IMR-90 (cell line): ENCODE data around the gene PHACTR3. TPM values are rescaled to one million over a fixed set of nuclear protein-coding genes. Genes with fewer than 3 reads are reported as not detected.

Source experiments
- ATAC-seq: fragments of 200-7000 bp; cut with Tn5 transposase; 2 replicates; pipeline ENCODE4 v1.9.1; 2020; ENCODE audit warnings: low read depth, mild to moderate bottlenecking, moderate library complexity
- BruUV-seq: library from RNA; stranded (reverse); fragments of 400-500 nt; replicated peaks from 2 replicates; lab custom pipeline; 2021; lab: Mats Ljungman, UMichigan
- CTCF ChIA-PET: fragments of 300-600 bp; formaldehyde crosslinking; extraction: SDS; loops from one replicate; lab custom pipeline; 2021; ENCODE audit warnings: antibody characterized with exemption; lab: Yijun Ruan, JAX
- POLR2A ChIA-PET: fragments of 300-600 bp; sonication (Branson Sonifier 250); formaldehyde crosslinking; loops from one replicate; lab custom pipeline; 2022; ENCODE audit warnings: antibody characterized with exemption; ENCODE audit not compliant: unreplicated experiment; lab: Charles Lee
- DNase-seq: peaks from one replicate; pipeline ENCODE4 v3.0.0; 2013
- H2AFZ ChIP-seq: replicated peaks from 2 replicates; pipeline ENCODE3; 2013; ENCODE audit warnings: low read length, mild to moderate bottlenecking; ENCODE audit not compliant: poor library complexity
- H2AK5ac ChIP-seq: 2 replicates; pipeline ENCODE4 v1.6.1; 2013; ENCODE audit warnings: low read depth, low read length, inconsistent platforms
- H2AK9ac ChIP-seq: replicated peaks from 2 replicates; pipeline ENCODE3; 2013; ENCODE audit warnings: mild to moderate bottlenecking, low read depth, low read length, moderate library complexity; ENCODE audit not compliant: poor library complexity
- H2BK120ac ChIP-seq: 2 replicates; pipeline ENCODE4 v1.6.1; 2013; ENCODE audit warnings: low read depth, low read length, inconsistent platforms
- H2BK15ac ChIP-seq: 3 replicates; pipeline ENCODE4 v1.6.1; 2013; ENCODE audit warnings: low read depth, low read length, inconsistent platforms
- H2BK20ac ChIP-seq: 2 replicates; pipeline ENCODE4 v1.6.1; 2013; ENCODE audit warnings: low read depth, mild to moderate bottlenecking, inconsistent platforms, low read length, moderate library complexity
- H2BK5ac ChIP-seq: 2 replicates; pipeline ENCODE4 v1.6.1; 2013; ENCODE audit warnings: mild to moderate bottlenecking, low read depth, low read length, inconsistent platforms; ENCODE audit not compliant: poor library complexity, severe bottlenecking
- H3K14ac ChIP-seq: replicated peaks from 2 replicates; pipeline ENCODE4 v1.6.1; 2013; ENCODE audit warnings: low read depth, low read length, inconsistent platforms
- H3K18ac ChIP-seq: 2 replicates; pipeline ENCODE4 v1.6.1; 2013; ENCODE audit warnings: low read depth, low read length, control low read depth
- H3K23ac ChIP-seq: 2 replicates; pipeline ENCODE4 v1.6.1; 2013; ENCODE audit warnings: low read depth, low read length, inconsistent platforms
- H3K27ac ChIP-seq: 2 replicates; pipeline ENCODE4 v1.5.1; 2013; ENCODE audit warnings: mild to moderate bottlenecking, control low read depth, low read length; ENCODE audit not compliant: insufficient read depth
- H3K27me3 ChIP-seq: 2 replicates; pipeline ENCODE4 v1.6.1; 2013; ENCODE audit warnings: low read length; ENCODE audit not compliant: control insufficient read depth, insufficient read depth
- H3K36me3 ChIP-seq: 2 replicates; pipeline ENCODE4 v1.6.1; 2013; ENCODE audit warnings: low read length, mixed read lengths; ENCODE audit not compliant: control insufficient read depth, insufficient read depth
- H3K4ac ChIP-seq: 2 replicates; pipeline ENCODE4 v1.6.1; 2013; ENCODE audit warnings: low read depth, low read length, inconsistent platforms
- H3K4me1 ChIP-seq: 2 replicates; pipeline ENCODE4 v1.6.1; 2013; ENCODE audit warnings: low read length, mixed read lengths; ENCODE audit not compliant: control insufficient read depth, insufficient read depth
- H3K4me2 ChIP-seq: 2 replicates; pipeline ENCODE4 v1.6.1; 2013; ENCODE audit warnings: low read depth, mild to moderate bottlenecking, control low read depth, low read length, moderate library complexity
- H3K4me3 ChIP-seq: 2 replicates; pipeline ENCODE4 v1.5.1; 2013; ENCODE audit warnings: low read depth, mild to moderate bottlenecking, control low read depth, low read length, moderate library complexity; ENCODE audit not compliant: insufficient read depth
- H3K56ac ChIP-seq: 2 replicates; pipeline ENCODE4 v1.6.1; 2013; ENCODE audit warnings: low read length, inconsistent platforms; ENCODE audit not compliant: insufficient read depth; ENCODE audit errors: extremely low read depth
- H3K79me1 ChIP-seq, 2 experiments: 2 replicates each; pipeline ENCODE4 v1.6.1; 2013; ENCODE audit warnings: low read length in 2 of 2, inconsistent platforms in 1 of 2, low read depth in 1 of 2
- H3K9ac ChIP-seq: 2 replicates; pipeline ENCODE4 v1.6.1; 2013; ENCODE audit warnings: low read depth, low read length, control low read depth
- H3K9me1 ChIP-seq: 2 replicates; pipeline ENCODE4 v1.6.1; 2013; ENCODE audit warnings: low read length, inconsistent platforms; ENCODE audit not compliant: insufficient read depth
- H3K9me3 ChIP-seq: 2 replicates; pipeline ENCODE4 v1.6.1; 2013; ENCODE audit warnings: low read length; ENCODE audit not compliant: control insufficient read depth, insufficient read depth
- H4K20me1 ChIP-seq: 2 replicates; pipeline ENCODE4 v1.6.1; 2013; ENCODE audit warnings: low read length, inconsistent platforms; ENCODE audit not compliant: insufficient read depth
- H4K5ac ChIP-seq: 2 replicates; pipeline ENCODE4 v1.6.1; 2013; ENCODE audit warnings: mild to moderate bottlenecking, low read depth, low read length, control low read depth
- H4K8ac ChIP-seq, 2 experiments: 2 replicates each; pipeline ENCODE4 v1.6.1; 2013; ENCODE audit warnings: low read depth in 2 of 2, low read length in 2 of 2, control low read depth in 1 of 2, inconsistent platforms in 1 of 2
- H4K91ac ChIP-seq: 2 replicates; pipeline ENCODE4 v1.6.1; 2013; ENCODE audit warnings: low read depth, low read length, inconsistent platforms; ENCODE audit not compliant: insufficient read depth
- CHD1 ChIP-seq: IDR thresholded peaks from 2 replicates; pipeline ENCODE4 v1.6.1; 2012; ENCODE audit warnings: low read depth, low read length, improper control_type of control experiment
- MAFK ChIP-seq: IDR thresholded peaks from 2 replicates; pipeline ENCODE4 v1.6.1; 2012; ENCODE audit warnings: low read depth, low read length, improper control_type of control experiment
- MAZ ChIP-seq: IDR thresholded peaks from 2 replicates; pipeline ENCODE4 v1.6.1; 2012; ENCODE audit warnings: low read depth, mild to moderate bottlenecking, low read length, improper control_type of control experiment, moderate library complexity, borderline replicate concordance
- MXI1 ChIP-seq: IDR thresholded peaks from 2 replicates; pipeline ENCODE4 v1.6.1; 2012; ENCODE audit warnings: low read depth, mild to moderate bottlenecking, low read length, moderate library complexity, borderline replicate concordance
- POLR2A ChIP-seq: IDR thresholded peaks from 2 replicates; pipeline ENCODE4 v1.6.1; 2012; ENCODE audit warnings: mild to moderate bottlenecking, low read depth, low read length
- RAD21 ChIP-seq: IDR thresholded peaks from 2 replicates; pipeline ENCODE4 v1.6.1; 2012; ENCODE audit warnings: low read length, improper control_type of control experiment
- SMC3 ChIP-seq: fragments of 150-350 bp; IDR thresholded peaks from 2 replicates; pipeline ENCODE4 v1.6.1; 2016; ENCODE audit warnings: low read depth, mild to moderate bottlenecking, antibody characterized with exemption, low read length, moderate library complexity
- USF2 ChIP-seq: fragments of 150-350 bp; IDR thresholded peaks from 2 replicates; pipeline ENCODE4 v1.6.1; 2017; ENCODE audit warnings: mild to moderate bottlenecking, antibody characterized with exemption, low read length, low read depth
- WGBS, 2 experiments: methylation state at CpG; one replicate each; pipeline versions ENCODE4 v1.1.5 to v1.1.7; 2013; ENCODE audit warnings: missing lambda C conversion rate in 2 of 2; ENCODE audit not compliant: insufficient read length in 1 of 2; ENCODE audit errors: extremely low coverage in 2 of 2; 5-methylcytosine and 5-hydroxymethylcytosine counted together
- dilution Hi-C: fragments of 300-500 bp; cut with HindIII; formaldehyde crosslinking; loops from one replicate; pipeline ENCODE4 v1.14.3; 2018; ENCODE audit warnings: low sequenced_read_pairs; ENCODE audit not compliant: unreplicated experiment
- in situ Hi-C: fragments of 300-500 bp; cut with MboI; formaldehyde crosslinking; loops from 3 replicates; pipeline ENCODE4 v1.14.3; 2019; ENCODE audit warnings: low sequenced_read_pairs, inconsistent platforms, mixed read lengths
- intact Hi-C: fragments of 100-400 bp; cut with micrococcal nuclease; formaldehyde crosslinking; loops from 2 replicates; pipeline ENCODE4 v1.10.0; 2022
- polyA plus RNA-seq, 3 experiments: library from polyadenylated mRNA; depleted of rRNA; stranded (reverse); fragments of >200 nt; gene quantifications; 2 replicates each; pipeline ENCODE4 v1.2.3, GENCODE V29; 2012; ENCODE audit warnings: low replicate concordance in 1 of 3
- total RNA-seq: library from RNA; depleted of rRNA; stranded (reverse); fragments of >200 nt; gene quantifications from 2 replicates; pipeline ENCODE4 v1.2.3, GENCODE V29; 2012
- TF ChIP-seq, protein P1 (sequence below): fragments of 150-350 bp; IDR thresholded peaks from 2 replicates; pipeline ENCODE4 v1.6.1; 2016; ENCODE audit warnings: low read depth, mild to moderate bottlenecking, low read length, moderate library complexity, borderline replicate concordance

The PHACTR3 gene
- total and polyA plus RNA-seq, 2 of the 4 experiments (the other 2 are of a cell fraction): not detected

DNA sequence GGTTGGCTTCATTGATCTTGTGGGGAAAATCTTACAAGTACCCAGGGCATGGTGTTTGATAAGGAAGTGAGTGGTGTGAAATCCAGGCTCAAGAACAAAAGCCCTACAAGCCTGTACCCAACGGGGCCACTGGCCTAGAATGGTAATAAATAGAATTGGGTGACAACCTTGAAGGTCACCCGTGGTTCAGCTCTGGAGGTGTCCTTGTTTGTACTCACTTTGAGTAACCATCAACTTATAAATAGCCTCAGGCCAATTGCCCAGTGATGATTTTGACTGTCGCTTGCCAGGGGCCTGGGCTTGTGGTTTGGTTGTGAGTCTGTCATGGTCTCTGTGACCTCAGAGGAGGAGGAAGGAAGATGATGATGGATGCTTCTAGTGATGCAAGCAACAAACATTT, 87.8 kb downstream of the PHACTR3 start:
- BruUV-seq: no TSS peak
- H2BK120ac ChIP-seq: no peak overlapping the region
- H3K4me1 ChIP-seq: no peaks in the 10 kb centered on the region
- intact Hi-C loops: no loop called here
- H3K27me3 ChIP-seq: no peaks in the 10 kb centered on the region
- no peak overlapping the region for H2AFZ ChIP-seq
- no peaks in the 10 kb centered on the region for H3K9me1 ChIP-seq
- H3K14ac ChIP-seq: no peak overlapping the region
- no peak overlapping the region for H3K18ac ChIP-seq
- no peak overlapping the region for H3K23ac ChIP-seq
- H4K5ac ChIP-seq: no peak overlapping the region
- no peaks in the 10 kb centered on the region for H3K79me1 ChIP-seq
- ATAC-seq (no peak), DNase-seq (no peak)
- no peak overlapping the region for H4K91ac ChIP-seq
- H4K8ac ChIP-seq: no peak overlapping the region
- no peak overlapping the region for H3K4ac ChIP-seq
- in situ Hi-C loops: no loop called here
- H2BK20ac ChIP-seq: no peak overlapping the region
- no peaks in the 10 kb centered on the region for H4K20me1 ChIP-seq
- no peak overlapping the region for H2BK15ac ChIP-seq
- H3K4me3 ChIP-seq: no peak overlapping the region
- H3K9me3 ChIP-seq: peaks cover 27% of the 10 kb centered on the region
- no peak overlapping the region for H3K27ac ChIP-seq
- H3K56ac ChIP-seq: no peak overlapping the region
- ChIA-PET CTCF (no interaction called here), POLR2A (no interaction called here)
- no CpG with 5 or more reads among the region's 3 CpGs for WGBS, 2 experiments
- no peak for TF ChIP-seq MAZ
- no peak for TF ChIP-seq CHD1
- no peak for TF ChIP-seq MAFK
- TF ChIP-seq, protein P1, sequence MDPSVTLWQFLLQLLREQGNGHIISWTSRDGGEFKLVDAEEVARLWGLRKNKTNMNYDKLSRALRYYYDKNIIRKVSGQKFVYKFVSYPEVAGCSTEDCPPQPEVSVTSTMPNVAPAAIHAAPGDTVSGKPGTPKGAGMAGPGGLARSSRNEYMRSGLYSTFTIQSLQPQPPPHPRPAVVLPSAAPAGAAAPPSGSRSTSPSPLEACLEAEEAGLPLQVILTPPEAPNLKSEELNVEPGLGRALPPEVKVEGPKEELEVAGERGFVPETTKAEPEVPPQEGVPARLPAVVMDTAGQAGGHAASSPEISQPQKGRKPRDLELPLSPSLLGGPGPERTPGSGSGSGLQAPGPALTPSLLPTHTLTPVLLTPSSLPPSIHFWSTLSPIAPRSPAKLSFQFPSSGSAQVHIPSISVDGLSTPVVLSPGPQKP: no peak
- TF ChIP-seq USF2: no peak
- TF ChIP-seq MXI1: no peak
- TF ChIP-seq POLR2A: no peak
- no peak for TF ChIP-seq SMC3
- no peak for TF ChIP-seq RAD21
- no peak overlapping the region for H2AK5ac ChIP-seq
- H3K36me3 ChIP-seq: no peaks in the 10 kb centered on the region
- H3K9ac ChIP-seq: no peak overlapping the region
- H2AK9ac ChIP-seq: no peak overlapping the region
- H3K4me2 ChIP-seq: no peak overlapping the region
- dilution Hi-C loops: no loop called here
- H2BK5ac ChIP-seq: no peak overlapping the region
